Measurements from ENCODE around the gene HOXC9.
A peak's percentile ranks its signal among the peaks of the same experiment; 100 is the strongest.

The HOXC9 gene

GRCh38 chr12:53963434-53964314 is 36.3 kb upstream of the HOXC9 start:
- no peak for DNase-seq

GRCh38 chr12:53964315-53964713 is 35.6 kb upstream of the HOXC9 start:
- no peak for DNase-seq

GRCh38 chr12:53965281-53966084 is 34.5 kb upstream of the HOXC9 start:
- no peak for DNase-seq

GRCh38 chr12:53966085-53966384 is 33.9 kb upstream of the HOXC9 start:
- no peak for DNase-seq

GRCh38 chr12:53966385-53967133 is 33.4 kb upstream of the HOXC9 start:
- DNase-seq = no peak

GRCh38 chr12:53967421-53967925 is 32.5 kb upstream of the HOXC9 start:
- DNase-seq = no peak

GRCh38 chr12:53968214-53969127 is 31.5 kb upstream of the HOXC9 start:
- DNase-seq = no peak

- DNase-seq = no peak
Observed at GRCh38 chr12:53969588-53970259, 30.2 kb upstream of the HOXC9 start.

- DNase-seq = no peak
Observed at GRCh38 chr12:53970451-53970850, 29.5 kb upstream of the HOXC9 start.

- no peak for DNase-seq
Observed at GRCh38 chr12:53971129-53971528, 28.8 kb upstream of the HOXC9 start.

- no peak for DNase-seq
Observed at GRCh38 chr12:53971686-53972085, 28.3 kb upstream of the HOXC9 start.

GRCh38 chr12:53972152-53972702 is 27.7 kb upstream of the HOXC9 start:
- DNase-seq = no peak

- no peak for DNase-seq
Observed at GRCh38 chr12:53972722-53973235, 27.2 kb upstream of the HOXC9 start, which contains the start of gene HOXC11. Gene HOXC11, plus strand, starts transcription at chr12:53973126. Its CDS starts 116 bp downstream, at chr12:53973242.

- DNase-seq = no peak
Observed at GRCh38 chr12:53973236-53974042, 26.5 kb upstream of the HOXC9 start.

- peak; percentile 22 for DNase-seq
Observed at GRCh38 chr12:53974084-53975063, 25.6 kb upstream of the HOXC9 start, which contains the start of gene HOTAIR. Gene HOTAIR, minus strand, starts transcription at chr12:53974954.

- DNase-seq = no peak
Observed at GRCh38 chr12:53975064-53975471, 24.9 kb upstream of the HOXC9 start.

GRCh38 chr12:53975479-53976152 is 24.3 kb upstream of the HOXC9 start:
- no peak for DNase-seq

All from activated CD4-positive, alpha-beta T cell treated with anti-CD3 and anti-CD28 coated beads, Interleukin-2, Interleukin-6, amounts not matched to agents 100 ng/mL and 50 ng/mL, durations not matched to agents 16 hours and 8 hours (primary cell).